HG02973 (cell line): ENCODE measurements around the gene PGAP3.

ENCODE experiments used
- ATAC-seq: cut with Tn5 transposase; IDR thresholded peaks from one replicate; pipeline ENCODE4 v1.9.1; 2021; ENCODE audit warnings: moderate library complexity; ENCODE audit not compliant: unreplicated experiment

PGAP3 gene

DNA sequence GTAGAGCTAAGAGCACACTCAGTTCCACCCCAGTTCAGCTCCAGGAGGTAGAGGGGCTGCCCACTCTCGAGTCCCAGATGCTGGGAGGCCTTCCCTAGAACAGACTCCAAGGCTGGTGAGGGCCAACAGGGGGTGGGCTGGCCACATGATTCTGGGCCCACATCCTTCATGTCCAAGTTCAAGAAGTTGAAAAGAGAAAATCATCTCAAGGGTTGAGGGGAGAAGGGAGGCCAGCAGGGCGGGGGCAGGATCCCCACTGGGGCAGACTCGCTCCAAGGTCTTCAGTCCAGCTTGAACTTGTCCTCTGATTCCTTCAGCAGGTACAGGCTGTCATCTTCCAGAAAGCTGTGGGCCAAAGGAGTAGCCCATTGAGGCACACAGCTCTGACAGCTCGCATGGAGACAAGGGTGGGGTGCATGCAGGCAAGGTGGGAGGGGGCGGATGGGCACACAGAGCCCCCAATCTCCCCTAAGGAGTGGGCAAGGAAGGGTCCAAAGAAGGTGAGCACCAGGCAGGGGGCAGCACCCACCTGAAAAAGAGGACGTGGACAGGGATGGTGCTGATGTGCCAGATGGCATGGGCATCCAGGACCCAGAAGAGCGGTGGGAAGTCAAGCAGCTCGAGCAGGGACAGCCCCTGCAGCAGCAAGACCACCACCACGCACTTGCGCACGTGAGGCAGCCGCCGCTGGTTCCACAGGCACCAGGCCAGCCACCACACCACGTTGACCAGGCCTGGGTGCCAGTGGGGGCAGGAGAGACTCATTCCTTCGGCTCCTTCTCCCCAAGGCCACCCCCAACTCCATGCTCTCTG lies 15.1 kb downstream of the PGAP3 start:
- no peak for ATAC-seq

DNA sequence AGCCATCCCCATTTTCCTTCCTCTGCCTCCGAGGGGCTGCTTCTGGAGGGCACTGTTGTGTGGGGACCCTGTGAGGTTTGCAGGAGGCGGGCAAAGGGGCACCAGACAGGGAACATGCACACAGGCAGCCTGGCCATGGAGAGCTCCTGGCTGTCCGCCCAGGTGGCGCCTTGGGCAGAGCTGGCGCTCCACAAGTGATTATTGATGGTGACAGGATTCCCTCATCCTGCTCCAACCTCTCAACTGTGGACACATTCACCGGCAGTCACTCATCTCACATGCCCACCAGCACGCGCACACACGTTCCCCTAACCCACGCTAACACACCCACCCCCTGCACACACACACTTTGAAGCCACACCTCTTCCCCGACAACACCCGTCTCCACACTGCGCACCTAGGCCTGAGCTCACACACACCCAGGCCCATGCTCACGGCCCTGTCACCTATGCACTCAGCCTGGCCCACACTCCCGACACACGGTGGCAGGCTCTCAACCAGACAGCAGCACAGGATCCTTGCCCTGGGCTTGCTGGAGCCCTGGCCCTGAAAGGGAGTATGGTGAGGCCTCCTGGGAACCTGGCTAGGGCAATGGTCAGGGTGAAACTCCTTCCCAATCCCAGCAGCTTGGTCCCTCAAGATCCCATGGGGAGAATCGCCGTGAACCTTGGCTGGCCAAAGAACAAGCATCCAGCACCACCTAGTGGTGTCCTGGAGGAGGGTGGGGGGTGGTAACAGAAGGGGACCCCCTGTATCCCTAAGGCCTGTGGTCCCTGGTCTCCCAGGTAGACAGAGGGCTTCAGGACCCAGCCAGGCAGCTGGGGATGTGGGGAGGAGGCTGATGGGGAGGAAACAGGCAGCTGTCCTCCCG lies 16.0 kb downstream of the PGAP3 start:
- ATAC-seq: no peak

DNA sequence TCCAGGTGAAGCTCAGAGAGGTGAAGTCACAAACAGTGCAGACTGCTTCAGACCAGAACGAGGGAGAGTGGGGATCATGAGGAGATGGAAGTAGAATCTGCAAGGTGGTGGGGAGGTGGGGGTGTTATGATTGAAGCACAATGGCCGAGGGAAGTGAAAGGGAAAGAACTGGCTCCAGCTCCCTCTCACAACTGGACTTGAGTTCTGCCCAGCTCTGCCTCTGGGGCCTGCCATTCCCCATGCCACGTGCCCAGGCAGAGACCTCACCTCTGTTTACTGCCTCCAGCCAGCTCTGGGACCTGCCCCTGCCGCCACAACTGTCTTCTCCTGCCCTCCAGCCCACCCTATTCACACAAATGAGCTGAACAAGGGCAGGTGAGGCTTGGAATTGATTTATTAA lies 17.1 kb downstream of the PGAP3 start:
- ATAC-seq: no peak

DNA sequence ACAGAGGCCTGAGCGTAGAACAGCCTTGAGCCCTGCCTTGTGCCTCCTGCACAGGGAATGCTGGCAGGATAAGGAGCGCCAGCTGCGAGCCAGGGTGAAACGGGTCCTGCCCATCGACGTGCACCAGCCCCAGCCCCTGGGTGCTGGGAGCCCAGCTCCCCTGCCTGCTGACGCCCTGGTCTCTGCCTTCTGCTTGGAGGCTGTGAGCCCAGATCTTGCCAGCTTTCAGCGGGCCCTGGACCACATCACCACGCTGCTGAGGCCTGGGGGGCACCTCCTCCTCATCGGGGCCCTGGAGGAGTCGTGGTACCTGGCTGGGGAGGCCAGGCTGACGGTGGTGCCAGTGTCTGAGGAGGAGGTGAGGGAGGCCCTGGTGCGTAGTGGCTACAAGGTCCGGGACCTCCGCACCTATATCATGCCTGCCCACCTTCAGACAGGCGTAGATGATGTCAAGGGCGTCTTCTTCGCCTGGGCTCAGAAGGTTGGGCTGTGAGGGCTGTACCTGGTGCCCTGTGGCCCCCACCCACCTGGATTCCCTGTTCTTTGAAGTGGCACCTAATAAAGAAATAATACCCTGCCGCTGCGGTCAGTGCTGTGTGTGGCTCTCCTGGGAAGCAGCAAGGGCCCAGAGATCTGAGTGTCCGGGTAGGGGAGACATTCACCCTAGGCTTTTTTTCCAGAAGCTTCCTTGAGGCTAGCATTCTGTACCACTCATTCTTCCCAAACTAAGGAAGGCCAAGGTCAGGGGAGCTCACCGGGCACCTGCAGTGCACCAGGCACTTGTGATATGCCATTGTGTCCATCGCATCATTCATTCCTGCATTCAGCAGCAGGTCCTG lies 17.7 kb downstream of the PGAP3 start:
- ATAC-seq: no peak

DNA sequence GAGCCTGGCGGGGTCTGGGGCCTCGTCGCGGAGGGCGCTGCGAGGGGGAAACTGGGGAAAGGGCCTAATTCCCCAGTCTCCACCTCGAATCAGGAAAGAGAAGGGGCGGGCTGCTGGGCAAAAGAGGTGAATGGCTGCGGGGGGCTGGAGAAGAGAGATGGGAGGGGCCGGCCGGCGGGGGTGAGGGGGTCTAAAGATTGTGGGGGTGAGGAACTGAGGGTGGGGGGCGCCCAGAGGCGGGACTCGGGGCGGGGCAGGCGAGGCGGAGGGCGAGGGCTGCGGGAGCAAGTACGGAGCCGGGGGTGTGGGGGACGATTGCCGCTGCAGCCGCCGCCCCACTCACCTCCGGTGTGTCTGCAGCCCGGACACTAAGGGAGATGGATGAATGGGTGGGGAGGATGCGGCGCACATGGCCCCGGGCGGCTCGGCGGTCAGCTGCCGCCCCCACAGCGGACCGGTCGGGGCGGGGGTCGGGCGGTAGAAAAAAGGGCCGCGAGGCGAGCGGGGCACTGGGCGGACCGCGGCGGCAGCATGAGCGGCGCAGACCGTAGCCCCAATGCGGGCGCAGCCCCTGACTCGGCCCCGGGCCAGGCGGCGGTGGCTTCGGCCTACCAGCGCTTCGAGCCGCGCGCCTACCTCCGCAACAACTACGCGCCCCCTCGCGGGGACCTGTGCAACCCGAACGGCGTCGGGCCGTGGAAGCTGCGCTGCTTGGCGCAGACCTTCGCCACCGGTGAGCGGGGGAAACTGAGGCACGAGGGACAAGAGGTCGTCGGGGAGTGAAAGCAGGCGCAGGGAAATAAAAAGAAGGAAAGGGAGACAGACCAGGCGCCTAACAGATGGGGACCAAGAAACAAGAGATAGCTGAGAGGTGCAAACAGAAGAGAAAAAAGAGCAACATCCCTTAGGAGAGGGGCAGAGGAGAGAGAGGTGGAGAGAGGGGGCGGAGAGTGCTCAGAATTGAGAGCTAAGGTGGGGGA lies 19.6 kb downstream of the PGAP3 start, which contains the start of gene PNMT:
TSS of gene PNMT (plus strand) at position 509 of the 980 bp plus-strand sequence. CDS start at position 532, 23 bp downstream.
- ATAC-seq: no peak

DNA sequence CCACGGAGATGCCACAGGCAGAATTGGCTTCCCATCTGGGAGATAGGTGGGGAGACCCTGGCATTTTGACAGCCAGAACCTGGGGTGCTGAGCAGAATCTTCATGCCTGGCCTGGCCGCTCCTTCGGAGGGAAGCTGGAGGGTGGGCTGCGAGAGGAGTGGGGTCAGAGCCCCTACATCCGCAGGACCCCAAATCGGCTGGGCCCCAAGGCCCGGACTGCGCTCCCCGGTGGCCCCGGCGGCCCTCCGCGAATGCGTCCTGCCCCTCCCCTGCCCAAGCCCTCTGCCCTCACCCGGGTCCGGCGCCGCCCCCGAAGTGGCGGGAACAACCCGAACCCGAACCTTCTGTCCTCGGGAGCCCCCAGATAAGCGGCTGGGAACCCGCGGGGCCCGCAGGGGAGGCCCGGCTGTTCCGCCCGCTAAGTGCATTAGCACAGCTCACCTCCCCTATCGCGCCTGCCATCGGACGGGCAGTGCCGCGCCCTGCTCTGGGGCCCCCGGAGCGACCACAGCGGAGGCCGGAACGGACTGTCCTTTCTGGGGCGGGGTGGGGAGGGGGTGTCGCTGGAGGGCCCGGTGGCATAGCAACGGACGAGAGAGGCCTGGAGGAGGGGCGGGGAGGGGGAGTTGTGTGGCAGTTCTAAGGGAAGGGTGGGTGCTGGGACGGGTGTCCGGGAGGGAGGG lies 20.5 kb downstream of the PGAP3 start:
- ATAC-seq: no peak

DNA sequence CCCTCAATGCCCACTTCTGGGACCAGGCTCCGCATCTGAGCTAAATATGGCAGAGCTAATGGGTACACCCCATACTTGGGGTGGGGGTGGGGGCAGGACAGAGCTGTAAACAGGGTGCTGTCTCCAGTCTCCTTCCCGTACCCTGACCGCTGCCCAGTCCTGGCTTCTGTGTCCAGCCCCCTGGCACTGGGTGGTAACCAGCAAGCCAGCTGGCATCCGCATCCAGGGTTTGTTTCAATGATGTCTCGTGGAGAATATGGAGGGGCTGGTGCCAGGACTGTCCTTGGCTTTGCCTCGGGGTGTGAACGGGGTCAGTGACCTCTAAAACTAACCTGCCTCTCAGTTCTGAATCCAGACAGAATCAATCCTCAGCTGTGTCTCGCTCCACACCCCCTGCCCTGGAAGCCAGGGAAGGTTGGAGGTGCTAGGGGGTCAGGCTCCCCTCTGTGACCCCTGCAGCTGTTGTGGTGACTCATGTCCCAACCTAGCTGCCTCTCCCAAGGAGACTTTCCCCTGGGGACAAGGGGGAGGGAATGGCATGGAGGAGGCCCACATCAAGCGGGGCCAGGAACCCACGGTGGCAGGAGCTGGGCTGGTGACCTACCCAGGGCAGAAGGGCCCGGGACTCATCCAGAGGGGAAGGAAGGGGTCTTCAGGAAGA lies 21.1 kb downstream of the PGAP3 start:
- no peak for ATAC-seq

DNA sequence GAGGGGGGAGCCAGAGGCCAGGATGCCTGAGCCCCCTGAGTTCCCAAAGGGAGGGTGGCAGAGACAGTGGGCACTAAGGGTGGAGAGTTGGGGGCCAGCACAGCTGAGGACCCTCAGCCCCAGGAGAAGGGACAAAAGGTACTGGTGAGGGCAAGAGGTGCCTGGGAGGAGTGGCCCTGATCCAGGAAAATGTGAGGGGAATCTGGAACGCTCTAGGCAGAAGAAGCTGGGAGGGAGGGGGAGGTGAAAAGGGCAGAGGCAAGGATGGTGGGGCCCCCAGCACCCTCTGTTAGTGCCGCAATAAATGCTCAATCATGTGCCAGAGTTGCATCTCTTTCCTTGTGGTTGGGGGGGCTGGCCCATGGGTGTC lies 21.6 kb downstream of the PGAP3 start:
- ATAC-seq: no peak

DNA sequence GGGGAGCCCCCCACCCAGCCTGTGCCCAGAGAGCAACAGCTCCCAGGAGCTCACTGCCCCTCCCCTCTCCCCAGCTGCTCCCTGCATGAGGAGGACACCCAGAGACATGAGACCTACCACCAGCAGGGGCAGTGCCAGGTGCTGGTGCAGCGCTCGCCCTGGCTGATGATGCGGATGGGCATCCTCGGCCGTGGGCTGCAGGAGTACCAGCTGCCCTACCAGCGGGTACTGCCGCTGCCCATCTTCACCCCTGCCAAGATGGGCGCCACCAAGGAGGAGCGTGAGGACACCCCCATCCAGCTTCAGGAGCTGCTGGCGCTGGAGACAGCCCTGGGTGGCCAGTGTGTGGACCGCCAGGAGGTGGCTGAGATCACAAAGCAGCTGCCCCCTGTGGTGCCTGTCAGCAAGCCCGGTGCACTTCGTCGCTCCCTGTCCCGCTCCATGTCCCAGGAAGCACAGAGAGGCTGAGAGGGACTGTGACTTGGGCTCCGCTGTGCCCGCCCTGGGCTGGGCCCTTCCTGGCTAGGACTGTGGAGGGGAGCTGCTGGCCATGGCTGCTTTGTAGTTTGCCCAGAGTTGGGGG lies 22.1 kb downstream of the PGAP3 start:
- ATAC-seq: no peak

DNA sequence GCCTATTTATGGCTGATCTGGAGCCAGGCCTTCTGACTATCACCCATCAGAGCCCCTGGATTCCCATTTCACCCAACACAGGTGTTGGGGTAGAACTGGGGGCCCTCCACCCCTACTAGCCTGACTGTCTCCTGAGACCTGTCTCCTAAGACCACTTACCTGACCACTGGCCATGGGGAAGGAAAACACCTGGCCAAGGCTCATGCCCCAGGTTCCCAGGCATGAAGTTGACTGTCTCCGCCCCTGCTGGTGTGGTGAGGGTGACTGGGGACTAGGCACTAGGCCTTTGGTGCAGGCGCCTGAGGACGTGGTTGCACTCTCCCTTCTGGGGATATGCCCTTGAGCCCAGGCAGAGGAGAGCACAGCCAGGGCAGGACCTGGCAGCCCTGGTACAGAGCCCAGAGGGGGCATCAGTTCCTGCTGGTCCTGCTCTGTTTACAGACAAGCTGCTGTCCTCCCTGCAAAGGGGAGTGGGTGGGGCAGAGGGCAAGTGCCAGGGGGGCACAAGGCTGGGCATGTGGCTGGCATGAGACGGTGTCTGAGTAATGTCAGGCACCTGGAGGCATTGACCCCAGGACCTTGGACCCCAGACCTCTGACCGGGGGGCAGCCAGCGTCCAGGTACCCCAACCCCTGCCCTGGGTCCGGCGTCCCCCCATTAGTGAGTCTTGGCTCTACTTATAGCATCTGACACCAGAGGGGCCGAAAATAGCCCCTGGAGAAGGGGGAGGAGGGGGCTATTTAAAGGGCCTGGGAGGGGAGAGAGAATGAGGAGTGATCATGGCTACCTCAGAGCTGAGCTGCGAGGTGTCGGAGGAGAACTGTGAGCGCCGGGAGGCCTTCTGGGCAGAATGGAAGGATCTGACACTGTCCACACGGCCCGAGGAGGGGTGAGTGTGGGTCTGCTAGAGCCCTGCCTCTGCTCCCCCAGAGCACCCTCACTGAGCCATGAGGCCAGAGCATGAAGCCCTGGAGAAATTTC lies 23.0 kb downstream of the PGAP3 start, which contains the start of gene TCAP:
TSS of gene TCAP (plus strand) at position 769 of the 981 bp plus-strand sequence. CDS start at position 780, 11 bp downstream.
- no peak for ATAC-seq

DNA sequence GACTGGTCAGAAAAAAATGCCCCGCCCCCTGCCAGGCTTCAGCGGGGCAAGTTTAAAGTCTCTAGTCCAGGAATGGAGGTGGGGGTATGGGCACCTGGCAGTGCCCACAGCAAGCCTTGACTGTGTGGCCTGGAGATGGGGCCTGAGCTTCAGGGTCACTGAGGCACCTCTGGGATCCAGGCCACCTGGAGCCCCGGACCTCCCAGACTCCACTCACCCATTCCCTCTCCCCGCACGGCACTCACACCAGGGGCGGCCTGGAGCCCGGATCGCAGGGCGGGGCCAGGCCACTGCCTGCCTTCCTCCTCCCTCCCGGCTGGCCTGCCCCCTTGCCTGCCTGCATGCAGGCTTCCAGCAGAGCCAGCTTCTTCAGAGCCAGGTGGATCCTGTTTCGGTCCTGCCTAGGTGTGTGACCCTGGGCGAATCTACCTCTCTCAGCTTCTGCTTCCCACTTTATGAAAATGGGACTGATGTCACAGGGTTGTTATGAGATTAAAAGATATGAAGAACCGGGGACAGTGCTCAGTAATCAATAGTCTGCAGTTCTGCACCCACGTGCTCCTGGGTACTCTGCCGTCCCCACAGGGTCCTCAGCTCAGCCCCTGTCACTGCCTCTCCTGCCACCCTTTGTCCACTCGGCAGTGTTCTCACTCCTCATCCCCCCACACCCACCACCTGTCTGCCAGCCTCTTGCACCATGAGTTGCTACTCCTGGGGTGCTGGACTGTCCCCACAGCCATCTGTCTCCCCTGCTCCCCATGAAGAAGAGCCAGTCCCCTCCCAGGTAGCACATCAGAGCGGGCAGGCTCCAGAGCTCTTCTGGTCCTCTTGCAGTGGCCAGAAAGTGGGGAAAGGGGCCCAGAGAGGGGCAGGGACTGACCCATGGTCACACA lies 23.9 kb downstream of the PGAP3 start:
- no peak for ATAC-seq

DNA sequence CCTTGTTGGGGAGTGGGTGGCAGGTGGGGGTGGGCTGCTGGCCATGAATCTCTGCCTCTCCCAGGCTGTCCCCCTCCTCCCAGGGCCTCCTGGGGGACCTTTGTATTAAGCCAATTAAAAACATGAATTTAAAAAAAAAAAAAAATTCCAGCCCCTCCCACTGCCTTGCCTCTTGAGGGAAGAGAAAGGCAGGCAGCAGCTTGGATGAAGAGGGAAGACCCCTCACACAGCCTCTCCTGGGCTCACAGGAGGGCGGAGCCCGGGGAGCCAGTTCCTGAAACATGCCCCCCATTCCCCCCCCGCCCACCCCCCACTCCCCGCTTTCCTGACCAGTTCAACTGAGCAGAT lies 24.5 kb downstream of the PGAP3 start:
- no peak for ATAC-seq

DNA sequence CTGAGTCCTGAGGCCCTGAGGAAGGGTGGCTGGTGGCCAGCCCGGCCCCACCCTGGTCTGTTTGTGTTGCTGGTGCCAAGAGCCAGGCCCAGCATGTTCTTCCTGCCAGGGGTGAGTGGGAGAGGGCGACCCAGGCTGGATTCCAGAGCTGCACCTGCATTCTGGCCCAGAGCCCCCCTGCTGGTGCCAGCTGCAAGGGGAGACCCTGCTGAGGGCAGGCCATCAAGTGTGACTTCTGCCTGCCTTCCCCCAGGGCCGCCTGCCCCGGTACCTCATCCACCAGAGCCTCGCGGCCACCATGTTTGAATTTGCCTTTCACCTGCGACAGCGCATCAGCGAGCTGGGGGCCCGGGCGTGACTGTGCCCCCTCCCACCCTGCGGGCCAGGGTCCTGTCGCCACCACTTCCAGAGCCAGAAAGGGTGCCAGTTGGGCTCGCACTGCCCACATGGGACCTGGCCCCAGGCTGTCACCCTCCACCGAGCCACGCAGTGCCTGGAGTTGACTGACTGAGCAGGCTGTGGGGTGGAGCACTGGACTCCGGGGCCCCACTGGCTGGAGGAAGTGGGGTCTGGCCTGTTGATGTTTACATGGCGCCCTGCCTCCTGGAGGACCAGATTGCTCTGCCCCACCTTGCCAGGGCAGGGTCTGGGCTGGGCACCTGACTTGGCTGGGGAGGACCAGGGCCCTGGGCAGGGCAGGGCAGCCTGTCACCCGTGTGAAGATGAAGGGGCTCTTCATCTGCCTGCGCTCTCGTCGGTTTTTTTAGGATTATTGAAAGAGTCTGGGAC lies 25.1 kb downstream of the PGAP3 start:
- ATAC-seq: no peak

DNA sequence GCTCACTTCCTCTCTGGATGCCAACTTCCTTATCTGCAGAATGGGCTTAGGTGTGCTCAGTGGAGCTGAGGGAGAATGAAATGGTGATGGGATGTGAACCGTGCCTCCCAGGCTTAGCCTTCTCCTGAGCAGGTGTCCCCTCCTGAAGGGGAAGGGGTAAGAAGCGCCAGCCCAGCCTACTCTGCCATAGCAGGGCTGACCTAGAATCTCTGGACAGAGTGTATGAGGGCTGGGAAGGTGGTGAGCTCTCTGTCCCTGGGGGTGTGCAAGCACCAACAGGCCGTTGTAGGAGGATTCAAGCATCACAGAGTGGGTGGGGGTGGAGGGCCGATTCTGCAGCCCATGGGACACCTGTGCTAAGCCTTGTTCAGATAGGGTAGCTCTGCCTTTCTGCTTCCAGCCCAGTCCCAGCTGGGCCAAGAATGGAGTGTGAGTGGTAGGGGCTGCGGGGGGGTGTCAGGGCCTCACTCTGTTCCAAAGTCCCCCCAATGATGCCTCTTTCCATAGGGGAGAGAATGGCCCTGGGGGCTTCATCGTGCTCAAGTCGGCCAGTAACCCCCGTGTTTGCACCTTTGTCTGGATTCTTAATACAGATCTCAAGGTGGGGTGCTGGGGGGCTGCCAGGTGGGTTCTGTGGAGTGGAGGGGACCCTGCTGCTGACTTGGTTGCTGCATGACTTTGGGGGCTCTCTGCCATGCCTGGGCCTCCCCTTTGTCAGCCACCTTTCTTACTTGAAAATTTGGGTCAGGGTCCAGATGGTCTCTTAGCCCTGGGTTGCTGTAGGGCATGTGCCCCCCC lies 25.9 kb downstream of the PGAP3 start:
- ATAC-seq: no peak
